C4-2B (cell line): ENCODE measurements around the gene ELOVL6.
"Not testable (repeated sequence)": the region's sequence is repeated elsewhere in the genome, so short reads cannot be mapped to it uniquely, and the experiment has no call there.

ENCODE experiments used
- CTCF ChIP-seq: fragments of 450-650 bp; conservative IDR thresholded peaks from 2 replicates; pipeline ENCODE4 v1.5.1; 2017; ENCODE audit warnings: mild to moderate bottlenecking
- ZFX ChIP-seq: fragments of 450-650 bp; IDR thresholded peaks from 2 replicates; pipeline ENCODE4 v1.6.1; 2017

GRCh38 chr4:110217181-110217580, 18.8 kb upstream of the ELOVL6 start:
- not testable (repeated sequence) for TF ChIP-seq CTCF, ZFX
